NB4 (cell line): Measurements from ENCODE around the gene OXNAD1.
A peak's percentile ranks its signal among the peaks of the same experiment; 100 is the strongest.

Experiments
- DNase-seq: peaks from one replicate; pipeline ENCODE4 v3.0.0; 2010; ENCODE audit warnings: low read depth
- H3K4me3 ChIP-seq: one replicate; pipeline ENCODE4 v1.5.1; 2011; ENCODE audit warnings: mild to moderate bottlenecking, low read depth, low read length, moderate library complexity
- MYC ChIP-seq: IDR thresholded peaks from 2 replicates; pipeline ENCODE4 v1.6.1; 2011; ENCODE audit warnings: low read depth, low read length
- POLR2A ChIP-seq: IDR thresholded peaks from 2 replicates; pipeline ENCODE4 v1.6.1; 2011; ENCODE audit warnings: mild to moderate bottlenecking; ENCODE audit not compliant: insufficient read length; ENCODE audit errors: extremely low read depth
- TF ChIP-seq, protein P1 (sequence below): IDR thresholded peaks from 2 replicates; pipeline ENCODE4 v1.6.1; 2011; ENCODE audit warnings: low read depth, low read length
- TF ChIP-seq, protein P2 (sequence below): IDR thresholded peaks from one replicate; pipeline ENCODE4 v1.5.1; 2012; ENCODE audit warnings: low read depth, low read length

OXNAD1 gene

DNA sequence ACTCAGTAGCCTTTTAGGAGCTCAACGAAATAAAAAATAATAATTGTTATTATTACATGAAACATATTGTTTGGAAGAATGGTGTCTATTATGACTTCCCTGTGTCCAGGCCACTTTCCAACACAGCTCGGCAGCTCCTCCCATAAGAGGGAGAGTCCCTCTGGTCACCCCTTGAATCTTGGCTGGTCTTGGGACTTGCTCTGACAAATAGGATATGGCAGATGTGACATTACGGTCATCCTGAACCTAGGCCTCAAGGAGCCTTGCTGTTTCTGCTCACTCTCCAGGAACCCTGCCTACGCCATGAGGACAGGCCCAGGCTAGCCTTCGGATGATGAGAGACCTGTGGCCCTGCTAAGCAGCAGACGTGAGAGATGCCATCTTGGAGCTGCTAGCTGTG is 71.8 kb downstream of the OXNAD1 start:
- H3K4me3 ChIP-seq: no peak overlapping the region
- DNase-seq: no peak
- TF ChIP-seq POLR2A (no peak), MYC (no peak)
- TF ChIP-seq, protein P1, sequence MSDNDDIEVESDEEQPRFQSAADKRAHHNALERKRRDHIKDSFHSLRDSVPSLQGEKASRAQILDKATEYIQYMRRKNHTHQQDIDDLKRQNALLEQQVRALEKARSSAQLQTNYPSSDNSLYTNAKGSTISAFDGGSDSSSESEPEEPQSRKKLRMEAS: no peak
- TF ChIP-seq, protein P2, sequence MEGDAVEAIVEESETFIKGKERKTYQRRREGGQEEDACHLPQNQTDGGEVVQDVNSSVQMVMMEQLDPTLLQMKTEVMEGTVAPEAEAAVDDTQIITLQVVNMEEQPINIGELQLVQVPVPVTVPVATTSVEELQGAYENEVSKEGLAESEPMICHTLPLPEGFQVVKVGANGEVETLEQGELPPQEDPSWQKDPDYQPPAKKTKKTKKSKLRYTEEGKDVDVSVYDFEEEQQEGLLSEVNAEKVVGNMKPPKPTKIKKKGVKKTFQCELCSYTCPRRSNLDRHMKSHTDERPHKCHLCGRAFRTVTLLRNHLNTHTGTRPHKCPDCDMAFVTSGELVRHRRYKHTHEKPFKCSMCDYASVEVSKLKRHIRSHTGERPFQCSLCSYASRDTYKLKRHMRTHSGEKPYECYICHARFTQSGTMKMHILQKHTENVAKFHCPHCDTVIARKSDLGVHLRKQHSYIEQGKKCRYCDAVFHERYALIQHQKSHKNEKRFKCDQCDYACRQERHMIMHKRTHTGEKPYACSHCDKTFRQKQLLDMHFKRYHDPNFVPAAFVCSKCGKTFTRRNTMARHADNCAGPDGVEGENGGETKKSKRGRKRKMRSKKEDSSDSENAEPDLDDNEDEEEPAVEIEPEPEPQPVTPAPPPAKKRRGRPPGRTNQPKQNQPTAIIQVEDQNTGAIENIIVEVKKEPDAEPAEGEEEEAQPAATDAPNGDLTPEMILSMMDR: no peak

DNA sequence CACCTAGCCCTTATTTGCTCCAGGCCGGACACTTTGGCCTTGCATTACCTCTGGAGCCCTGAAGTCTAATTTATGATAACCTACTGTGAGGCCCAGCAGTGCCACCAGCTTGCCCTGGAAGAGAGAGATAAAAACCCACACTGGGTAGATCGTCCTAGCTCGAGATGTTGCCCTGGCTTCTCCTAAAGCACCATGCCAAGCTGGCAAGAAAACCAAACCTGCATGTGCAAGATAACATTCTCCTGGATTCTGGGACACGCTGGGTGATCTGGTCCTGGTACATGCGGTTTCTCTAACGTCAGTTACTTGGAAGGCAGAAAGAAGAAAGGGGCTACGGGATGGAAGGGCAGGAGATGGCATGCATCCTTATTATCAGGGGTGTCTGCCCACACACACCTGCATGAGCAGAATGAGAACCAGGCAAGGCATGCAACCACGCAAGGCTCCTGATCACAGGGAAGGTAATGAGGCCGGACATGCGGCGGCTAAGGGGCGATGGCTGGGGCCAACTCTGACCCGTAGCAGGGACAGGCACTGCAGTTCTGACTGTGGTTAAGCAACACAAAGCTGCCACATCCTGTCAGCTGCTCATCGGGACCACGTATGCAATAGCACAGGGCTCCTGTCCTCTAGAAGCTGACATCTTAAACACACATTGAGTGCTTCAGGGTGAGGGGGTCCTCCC is 73.0 kb downstream of the OXNAD1 start:
- no peak overlapping the region for H3K4me3 ChIP-seq
- DNase-seq: peak; percentile 75
- TF ChIP-seq POLR2A (no peak), MYC (peak; percentile 75)
- TF ChIP-seq, protein P2: no peak
- TF ChIP-seq, protein P1: peak; percentile 63

- peak; percentile 58 for DNase-seq
- no peak overlapping the region for H3K4me3 ChIP-seq
- TF ChIP-seq, protein P1: peak; percentile 38; the same call in 1 of the 2 replicates
- TF ChIP-seq, protein P2: no peak
- TF ChIP-seq POLR2A: no peak
- TF ChIP-seq MYC: no peak
Measured at GRCh38 chr3:16338999-16339398, 74.0 kb downstream of the OXNAD1 start.

GRCh38 chr3:16343101-16343500 is 78.1 kb downstream of the OXNAD1 start:
- no peak for TF ChIP-seq POLR2A
- TF ChIP-seq, protein P2: no peak
- TF ChIP-seq, protein P1: no peak
- no peak for TF ChIP-seq MYC
- DNase-seq: no peak
- H3K4me3 ChIP-seq: no peak overlapping the region

GRCh38 chr3:16346413-16347081 is 81.5 kb downstream of the OXNAD1 start:
- DNase-seq: no peak
- H3K4me3 ChIP-seq: no peak overlapping the region
- TF ChIP-seq MYC (no peak), POLR2A (no peak)
- TF ChIP-seq, protein P2: no peak
- TF ChIP-seq, protein P1: no peak
